Panc1 (cell line): ENCODE data around the gene FGFRL1. TPM values are rescaled to one million over a fixed set of nuclear protein-coding genes. Genes with fewer than 3 reads are reported as not detected.

Experiments
- ATAC-seq: fragments of 200-7000 bp; cut with Tn5 transposase; 2 replicates; pipeline ENCODE4 v1.9.1; 2020; ENCODE audit warnings: mild to moderate bottlenecking, moderate library complexity
- BruUV-seq: library from RNA; stranded (reverse); fragments of 400-500 nt; replicated peaks from 2 replicates; lab custom pipeline; 2021; lab: Mats Ljungman, UMichigan
- CTCF ChIA-PET: fragments of 300-600 bp; sonication (Branson Sonifier 250); formaldehyde crosslinking; loops from one replicate; lab custom pipeline; 2022; ENCODE audit warnings: antibody characterized with exemption; lab: Charles Lee
- POLR2A ChIA-PET: fragments of 300-600 bp; sonication (Branson Sonifier 250); formaldehyde crosslinking; loops from one replicate; lab custom pipeline; 2022; ENCODE audit warnings: antibody characterized with exemption; lab: Charles Lee
- DNase-seq: peaks from one replicate; pipeline ENCODE4 v3.0.0-alpha.2; 2010; ENCODE audit warnings: low read depth, low spot score
- H3K27ac ChIP-seq: 2 replicates; pipeline ENCODE4 v1.5.1; 2011; ENCODE audit warnings: mild to moderate bottlenecking, low read length, inconsistent platforms
- H3K27me3 ChIP-seq: fragments of 200-500 bp; sonication (Bioruptor generic); 2 replicates; pipeline ENCODE4 v1.6.0; 2014; ENCODE audit warnings: low read length, inconsistent platforms; ENCODE audit not compliant: control insufficient read depth, insufficient read depth
- H3K36me3 ChIP-seq: fragments of 200-500 bp; sonication (Bioruptor generic); 2 replicates; pipeline ENCODE4 v1.5.1; 2014; ENCODE audit warnings: inconsistent platforms, mild to moderate bottlenecking, low read length, moderate library complexity; ENCODE audit not compliant: control insufficient read depth, insufficient read depth
- H3K4me1 ChIP-seq: 2 replicates; pipeline ENCODE4 v1.5.1; 2011; ENCODE audit warnings: inconsistent platforms, mild to moderate bottlenecking, low read length, moderate library complexity; ENCODE audit not compliant: control insufficient read depth, insufficient read depth
- H3K4me3 ChIP-seq, 2 experiments: 2 replicates each; pipeline ENCODE4 v1.5.1; 2011 to 2012; ENCODE audit warnings: low read depth in 2 of 2, low read length in 2 of 2, mild to moderate bottlenecking in 2 of 2, inconsistent platforms in 1 of 2, moderate library complexity in 1 of 2
- H3K9me3 ChIP-seq: fragments of 200-500 bp; sonication (Bioruptor generic); 2 replicates; pipeline ENCODE4 v1.5.1; 2014; ENCODE audit warnings: low read depth, mild to moderate bottlenecking, inconsistent platforms, low read length, moderate library complexity; ENCODE audit not compliant: control insufficient read depth, insufficient read depth
- CTCF ChIP-seq: fragments of 450-650 bp; IDR thresholded peaks from 2 replicates; pipeline ENCODE4 v1.5.1; 2017; ENCODE audit warnings: mild to moderate bottlenecking
- POLR2AphosphoS5 ChIP-seq: IDR thresholded peaks from 2 replicates; pipeline ENCODE4 v1.6.1; 2012; ENCODE audit warnings: mild to moderate bottlenecking, low read depth, low read length, moderate library complexity
- REST ChIP-seq, 2 experiments: IDR thresholded peaks; 2 replicates each; pipeline ENCODE4 v1.6.1; 2011 to 2012; ENCODE audit warnings: low read depth in 2 of 2, control low read depth in 1 of 2, low read length in 1 of 2, mild to moderate bottlenecking in 1 of 2, moderate library complexity in 1 of 2; ENCODE audit not compliant: insufficient read depth in 1 of 2
- SIN3A ChIP-seq: IDR thresholded peaks from 2 replicates; pipeline ENCODE4 v1.6.1; 2012; ENCODE audit warnings: low read depth, mild to moderate bottlenecking, low read length, moderate library complexity, borderline replicate concordance; ENCODE audit not compliant: insufficient read depth
- TCF7L2 ChIP-seq: IDR thresholded peaks from 2 replicates; pipeline ENCODE4 v1.6.1; 2011; ENCODE audit warnings: mild to moderate bottlenecking, low read depth, low read length, inconsistent platforms
- in situ Hi-C: cut with HindIII; loops from 2 replicates; pipeline ENCODE4 v1.10.0; 2016; ENCODE audit warnings: low sequenced_read_pairs, low pct_unique_long_range_greater_than_20kb
- intact Hi-C: fragments of 100-400 bp; cut with micrococcal nuclease; formaldehyde crosslinking; loops from one replicate; pipeline ENCODE4 v1.10.0; 2022; ENCODE audit not compliant: unreplicated experiment
- total RNA-seq: library from RNA; stranded (reverse); gene quantifications from one replicate; pipeline ENCODE4 v1.2.1, GENCODE V29; 2021; ENCODE audit not compliant: unreplicated experiment

The FGFRL1 gene
- total RNA-seq, 1 experiment from 2014 or later: 43.1 TPM

- DNase-seq: no peak
- CTCF ChIA-PET: no interaction called here
- Histone ChIP-seq H3K4me1 (no peaks in the 10 kb centered on the region), H3K27ac (no peak overlapping the region), H3K9me3 (peaks cover 4% of the 10 kb centered on the region; the same call in 1 of the 2 replicates), H3K27me3 (no peaks in the 10 kb centered on the region), H3K4me3 (no peak overlapping the region), H3K36me3 (no peaks in the 10 kb centered on the region)
- no peak for ATAC-seq
- POLR2A ChIA-PET: no interaction called here
- no TSS peak for BruUV-seq
- TF ChIP-seq CTCF (no peak), REST (IDR thresholded peaks at IDR 0.05; ENCODE audit: insufficient read depth in 1 of 2, low read depth in 2 of 2, low read length in 1 of 2) (no peak), TCF7L2 (no peak), POLR2AphosphoS5 (no peak), SIN3A (no peak)
- intact Hi-C loops (no loop called here), in situ Hi-C loops (no loop called here)
These were observed 58.0 kb downstream of the FGFRL1 start for GRCh38 chr4:1069394-1069793.

GRCh38 chr4:1072830-1073446, 61.5 kb downstream of the FGFRL1 start:
- no TSS peak for BruUV-seq
- Histone ChIP-seq H3K36me3 (no peaks in the 10 kb centered on the region), H3K27me3 (no peaks in the 10 kb centered on the region), H3K4me1 (no peaks in the 10 kb centered on the region), H3K4me3 (no peak overlapping the region), H3K9me3 (peaks cover 4% of the 10 kb centered on the region; the same call in 1 of the 2 replicates), H3K27ac (no peak overlapping the region)
- ATAC-seq (peak; percentile 92), DNase-seq (peak; percentile 13)
- ChIA-PET POLR2A (no interaction called here), CTCF (interaction anchor here (0.6 kb wide), 1 partner anchor 188 kb away, joined by 3 read pairs; no protein-coding TSS in a partner anchor)
- intact Hi-C loops (no loop called here), in situ Hi-C loops (no loop called here)
- TF ChIP-seq SIN3A (no peak), POLR2AphosphoS5 (no peak), REST (IDR thresholded peaks at IDR 0.05; ENCODE audit: insufficient read depth in 1 of 2, low read depth in 2 of 2, low read length in 1 of 2) (no peak), TCF7L2 (no peak), CTCF (peak; percentile 74)
